Globus pallidus (tissue), 1 donor: ENCODE measurements around the gene LYSMD4.
A peak's percentile ranks its signal among the peaks of the same experiment; 100 is the strongest.

ENCODE experiments used
- DNase-seq: peaks from one replicate; pipeline ENCODE4 v3.0.0-alpha.2; 2015; ENCODE audit warnings: low spot score

LYSMD4 gene

GRCh38 chr15:99731336-99732123, 1.7 kb downstream of the LYSMD4 start:
- DNase-seq = no peak

GRCh38 chr15:99729920-99730319, 3.3 kb downstream of the LYSMD4 start:
- DNase-seq = peak; percentile 70

DNA sequence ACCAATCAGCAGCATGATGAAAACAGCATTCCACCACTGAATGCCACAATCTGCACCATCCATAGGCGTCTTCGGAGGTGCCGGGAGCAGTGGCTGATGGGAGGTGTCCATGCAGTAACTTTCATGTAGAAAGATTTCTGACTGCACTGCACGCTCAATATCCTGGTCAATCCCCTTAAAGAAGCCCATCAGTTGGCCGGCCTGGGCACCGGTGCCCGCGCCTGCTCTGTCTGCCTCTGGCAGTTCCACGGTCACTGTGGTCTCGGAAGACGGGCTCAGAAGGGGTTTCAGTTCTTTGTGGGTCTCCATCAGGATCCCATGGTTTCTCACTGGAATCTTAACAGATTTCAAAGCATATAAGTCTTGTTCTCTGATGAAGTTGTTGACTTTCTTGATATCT, 3.9 kb downstream of the LYSMD4 start:
- no peak for DNase-seq

- DNase-seq = no peak
These were observed 4.3 kb downstream of the LYSMD4 start for GRCh38 chr15:99728916-99729315.

DNA sequence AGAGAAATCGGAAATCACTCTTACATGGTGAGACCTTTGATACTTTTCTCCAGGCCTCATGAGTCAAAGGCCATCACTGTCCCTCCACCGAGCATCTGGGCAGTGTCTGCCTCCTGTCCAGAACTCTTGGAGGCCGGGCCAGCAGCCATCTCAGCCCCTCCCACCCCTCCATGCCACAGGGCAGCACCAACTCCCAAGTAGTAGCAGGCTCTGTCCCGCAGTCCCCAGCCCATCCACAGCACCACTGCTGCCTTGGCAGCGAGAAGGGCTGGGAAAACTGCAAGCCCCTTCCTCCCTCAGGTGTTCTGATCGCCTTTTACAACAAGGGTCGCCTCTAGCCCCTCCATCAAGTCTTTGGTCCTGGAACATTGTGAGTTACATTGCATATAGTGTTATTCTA, 5.5 kb downstream of the LYSMD4 start:
- no peak for DNase-seq

GRCh38 chr15:99727330-99727729, 5.9 kb downstream of the LYSMD4 start:
- no peak for DNase-seq

DNA sequence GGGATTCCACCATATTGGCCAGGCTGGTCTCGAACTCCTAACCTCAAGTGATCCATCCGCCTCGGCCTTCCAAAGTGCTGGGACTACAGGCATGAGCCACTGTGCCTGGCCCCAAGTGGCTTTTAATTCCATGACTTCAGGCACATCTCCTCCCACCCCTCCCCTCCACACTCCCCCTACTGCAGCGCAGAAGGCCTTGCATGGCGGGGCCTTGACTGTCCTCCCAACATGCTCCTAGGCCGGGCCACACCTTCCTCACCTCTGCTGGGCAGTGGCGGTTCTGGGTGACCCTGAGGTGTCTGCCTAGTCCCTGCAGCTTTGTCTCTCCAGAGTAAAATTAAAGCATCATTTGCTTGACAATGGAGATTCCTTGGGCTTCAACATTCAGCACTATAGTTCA, 6.9 kb downstream of the LYSMD4 start:
- DNase-seq = no peak

DNA sequence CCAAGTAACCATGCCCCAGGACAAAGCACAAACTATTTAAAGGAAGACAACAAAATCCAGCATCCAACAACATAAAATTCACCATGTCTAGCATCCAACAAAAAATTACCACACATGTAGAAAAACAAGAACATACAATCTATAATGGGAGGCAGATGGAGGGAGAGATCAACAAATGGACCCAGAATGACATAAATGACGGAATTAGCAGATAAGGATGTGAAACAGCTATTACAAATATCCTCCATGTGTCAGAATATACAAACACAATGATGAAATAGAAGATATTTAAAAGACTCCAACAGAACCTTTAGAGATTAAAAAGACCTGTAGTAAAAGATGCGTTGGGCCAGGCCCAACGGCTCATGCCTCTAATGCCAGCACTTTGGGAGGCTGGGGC, 10.8 kb downstream of the LYSMD4 start:
- DNase-seq = no peak

GRCh38 chr15:99721896-99722295, 11.3 kb downstream of the LYSMD4 start:
- no peak for DNase-seq

DNA sequence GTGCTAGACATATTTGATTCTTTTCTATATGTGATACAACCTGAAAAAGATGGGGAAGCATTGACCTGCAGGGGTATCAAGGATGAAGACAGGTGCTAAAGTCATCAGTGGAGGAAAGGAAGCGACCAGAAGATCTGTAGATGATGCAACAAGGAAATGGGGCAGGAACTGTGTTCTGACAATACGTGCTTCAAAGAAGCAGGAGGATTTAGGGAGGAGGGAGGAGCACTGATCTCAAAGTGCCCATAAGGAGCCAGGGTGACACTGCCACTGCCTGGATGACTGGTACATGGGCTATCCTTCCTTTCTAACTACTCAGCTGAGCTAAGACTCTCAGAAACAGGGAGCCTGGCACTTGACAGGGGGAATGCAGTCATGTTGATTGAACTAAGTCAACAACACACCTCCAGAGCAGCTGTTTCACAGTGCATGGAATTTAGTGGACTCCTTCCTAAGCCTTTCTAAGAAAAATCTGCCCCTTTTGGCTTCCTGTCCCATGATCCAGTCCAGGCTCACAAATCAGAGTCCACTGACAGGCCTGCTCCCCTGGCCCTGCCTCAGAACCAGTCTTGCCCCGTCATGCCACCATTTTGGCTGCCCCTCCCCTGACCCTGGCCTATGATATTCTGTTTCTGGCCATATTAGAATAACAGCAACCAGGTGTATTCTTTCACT, 12.0 kb downstream of the LYSMD4 start:
- no peak for DNase-seq

GRCh38 chr15:99720533-99720932, 12.7 kb downstream of the LYSMD4 start:
- no peak for DNase-seq

GRCh38 chr15:99719096-99719541, 14.1 kb downstream of the LYSMD4 start:
- no peak for DNase-seq

DNA sequence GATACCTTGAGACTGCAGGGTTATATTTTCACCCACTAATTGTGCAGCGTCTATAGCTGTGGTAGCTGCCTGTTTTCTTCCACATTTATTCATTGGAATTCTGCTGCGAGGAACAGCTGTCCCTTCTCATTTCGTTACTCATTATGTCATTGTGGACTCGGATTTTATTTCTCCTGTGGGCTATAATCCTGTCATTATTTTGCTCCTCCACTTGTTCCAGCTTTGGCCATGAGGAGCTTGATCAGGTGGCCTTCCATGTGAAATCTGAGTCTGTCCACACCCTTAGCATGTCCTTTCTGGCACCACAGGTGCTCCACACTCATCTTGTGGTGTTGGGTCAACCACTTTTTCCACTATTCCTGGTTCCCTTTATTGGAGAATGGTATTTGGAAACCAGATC, 14.8 kb downstream of the LYSMD4 start:
- DNase-seq = no peak

DNA sequence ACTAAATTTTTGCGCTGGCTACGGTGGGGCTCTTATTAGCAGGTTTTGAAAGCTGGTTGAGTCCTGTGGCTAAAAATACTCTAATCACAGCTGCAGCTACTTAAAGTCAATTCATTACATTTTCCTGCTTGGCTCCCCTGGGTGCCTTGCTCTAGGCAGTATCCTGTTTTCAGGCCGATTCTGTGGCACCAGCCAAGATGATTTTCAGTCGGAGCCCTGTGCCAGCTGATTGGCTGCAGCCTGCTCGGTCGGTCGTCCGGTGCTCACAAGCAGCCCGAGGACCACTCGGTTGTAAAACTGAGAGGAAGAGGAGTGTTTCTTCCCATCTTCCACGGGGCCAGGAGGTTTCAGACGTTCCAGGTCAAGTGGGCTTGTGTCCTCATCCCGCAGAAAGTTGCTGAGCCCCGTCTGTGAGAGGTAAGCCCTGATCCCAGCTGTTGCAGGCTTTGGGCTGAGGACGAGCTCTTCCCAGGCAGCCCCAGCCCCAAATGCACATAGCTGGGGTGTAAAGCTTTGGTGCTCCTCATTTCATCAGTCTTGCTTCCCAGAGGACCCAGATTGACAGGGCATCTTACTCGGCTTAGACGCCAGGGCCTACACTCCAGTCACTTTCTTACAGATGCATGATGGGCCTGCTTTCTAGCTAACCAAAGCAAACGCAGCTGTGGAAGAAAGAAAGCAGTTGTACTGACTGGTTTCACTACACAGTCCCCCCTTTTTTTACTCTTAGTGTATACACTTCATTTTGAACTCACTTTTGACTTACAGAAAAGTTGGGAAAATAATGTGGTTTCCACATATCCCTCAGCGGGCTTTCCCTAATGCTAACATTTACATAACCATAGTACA, 15.9 kb downstream of the LYSMD4 start:
- DNase-seq = no peak

DNA sequence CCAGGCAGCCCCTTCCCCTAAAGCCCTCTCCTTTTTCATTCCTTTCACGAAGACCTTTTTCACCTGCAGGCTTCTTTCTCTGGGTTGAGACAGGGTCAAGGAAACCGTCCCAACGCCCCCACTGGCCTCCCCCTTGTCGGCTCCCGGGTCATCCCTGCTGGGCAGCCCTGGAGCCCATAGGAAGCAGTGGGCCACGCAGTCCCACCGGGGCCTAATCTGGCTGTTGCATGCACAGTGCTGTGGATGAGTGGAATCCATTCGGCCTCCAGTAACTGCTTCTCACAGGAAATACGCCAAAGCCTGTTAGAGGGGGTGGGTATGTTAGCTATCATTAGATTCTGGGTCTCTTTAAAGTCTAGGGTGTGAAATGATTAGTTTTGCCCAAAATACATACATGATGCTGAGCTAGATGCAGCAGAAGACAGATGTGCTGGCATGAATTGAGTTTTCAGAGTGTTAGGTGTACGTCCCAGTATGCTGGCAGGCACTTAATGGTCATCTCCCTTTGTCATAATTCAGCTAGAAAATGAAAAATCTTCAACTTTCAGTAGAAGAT, 16.6 kb downstream of the LYSMD4 start:
- no peak for DNase-seq

DNA sequence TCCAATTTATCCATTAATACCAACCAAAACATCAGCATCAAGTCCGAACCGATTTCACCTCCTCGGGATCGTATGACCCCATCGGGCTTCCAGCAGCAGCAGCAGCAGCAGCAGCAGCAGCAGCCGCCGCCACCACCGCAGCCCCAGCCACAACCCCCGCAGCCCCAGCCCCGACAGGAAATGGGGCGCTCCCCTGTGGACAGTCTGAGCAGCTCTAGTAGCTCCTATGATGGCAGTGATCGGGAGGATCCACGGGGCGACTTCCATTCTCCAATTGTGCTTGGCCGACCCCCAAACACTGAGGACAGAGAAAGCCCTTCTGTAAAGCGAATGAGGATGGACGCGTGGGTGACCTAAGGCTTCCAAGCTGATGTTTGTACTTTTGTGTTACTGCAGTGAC, 20.8 kb downstream of the LYSMD4 start:
- DNase-seq = no peak

DNA sequence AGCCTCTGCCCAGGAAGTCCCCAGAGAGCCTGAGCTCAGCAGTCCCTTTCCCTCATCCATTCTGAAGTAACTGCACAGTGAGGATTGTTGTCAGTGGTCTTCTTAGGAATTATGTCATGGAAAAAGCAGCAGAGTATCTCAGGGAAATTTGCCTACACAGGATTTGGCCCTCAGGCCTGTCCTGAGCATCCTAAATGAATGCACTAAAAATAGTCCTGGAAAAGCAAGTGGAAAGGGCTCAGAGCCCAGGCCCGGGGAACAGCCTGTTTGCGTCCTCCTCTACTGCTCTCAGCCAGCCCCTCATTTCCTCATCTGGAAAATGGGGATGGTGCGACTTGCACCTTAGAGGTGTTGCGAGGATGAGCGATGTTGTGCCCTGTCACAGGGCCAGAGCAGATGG, 21.6 kb downstream of the LYSMD4 start:
- DNase-seq = no peak

DNA sequence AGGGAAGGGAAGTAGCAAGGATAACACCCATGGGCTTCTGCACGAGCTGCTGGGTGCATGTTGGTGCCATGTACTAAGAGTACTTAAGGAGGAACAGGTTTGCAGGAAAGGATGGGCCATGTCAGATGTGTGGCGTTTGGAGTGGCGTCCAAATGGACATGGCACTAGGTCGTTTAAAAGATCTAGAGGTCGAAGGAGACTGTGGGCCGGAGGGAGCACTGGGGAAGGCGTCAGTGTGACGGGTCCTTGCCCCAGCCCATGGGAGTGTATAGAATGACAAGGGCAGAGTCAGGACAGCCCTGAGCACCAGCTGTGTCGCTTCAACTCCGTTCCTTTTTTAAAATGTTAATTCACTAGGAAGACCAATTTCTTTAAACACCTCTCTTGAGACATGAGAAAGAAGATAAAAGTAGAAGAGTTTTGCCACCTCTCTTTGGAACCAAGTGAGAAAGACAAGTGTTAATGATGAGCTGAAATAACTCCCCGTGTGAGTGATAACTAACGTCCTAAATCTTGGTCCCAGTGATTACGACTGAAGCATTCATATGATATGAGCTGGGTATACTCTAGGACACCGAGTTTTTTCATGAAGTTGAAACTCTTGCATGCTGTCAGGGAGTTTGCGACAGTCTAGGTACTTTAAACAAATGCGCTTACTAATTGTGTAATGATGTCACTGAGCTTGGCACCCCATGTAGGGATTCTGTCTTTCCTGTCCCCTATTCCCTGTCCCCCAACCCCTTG, 23.8 kb downstream of the LYSMD4 start:
- DNase-seq = no peak

- peak; percentile 46 for DNase-seq
These were observed 24.7 kb downstream of the LYSMD4 start for GRCh38 chr15:99708563-99708962.

DNA sequence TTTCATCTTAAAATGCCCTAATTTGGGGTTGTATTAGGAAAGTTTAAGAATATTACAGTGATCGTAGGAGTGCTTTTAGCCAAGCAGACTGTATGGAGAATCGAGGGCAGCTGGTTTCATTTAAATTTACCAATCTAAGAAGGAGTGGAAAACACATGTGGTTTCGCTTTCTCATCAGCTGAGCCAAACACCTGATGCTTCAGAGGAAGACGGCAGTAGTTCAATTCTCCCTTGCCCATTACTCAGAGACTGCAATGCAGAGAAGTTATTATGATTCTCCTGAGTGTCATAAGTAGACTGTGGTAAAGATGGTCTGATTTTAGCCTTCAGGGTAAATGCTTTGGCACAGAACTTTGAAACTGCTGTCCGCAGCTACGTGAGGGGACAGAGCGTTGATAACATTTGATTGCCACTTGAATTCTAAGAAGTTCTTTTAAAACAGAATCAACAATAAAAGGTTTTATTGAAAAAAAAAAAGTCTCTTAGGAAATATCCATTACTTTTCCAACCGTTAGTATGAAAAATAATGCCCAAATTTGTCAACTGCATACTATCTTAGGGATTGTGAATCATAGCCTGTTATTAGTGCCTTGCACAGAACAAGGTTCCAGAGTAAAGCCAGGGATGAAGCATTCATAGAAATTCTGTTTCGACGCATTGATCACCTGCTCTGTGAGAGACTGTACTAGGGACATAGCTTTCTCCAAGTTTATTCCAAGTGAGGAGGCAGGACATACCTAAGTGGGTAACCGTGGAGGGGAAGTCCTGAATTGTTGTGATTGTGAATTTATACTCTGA, 25.6 kb downstream of the LYSMD4 start:
- DNase-seq = no peak
